Measurements from ENCODE around the gene CCNA2.

The CCNA2 gene

GRCh38 chr4:121800638-121800960, 23.1 kb downstream of the CCNA2 start:
- no peak for TF ChIP-seq PATZ1 (CRISPR knock-in tag; IDR thresholded peaks at IDR 0.05; ENCODE audit: borderline replicate concordance)
- no peak for TF ChIP-seq GLIS3 (CRISPR knock-in tag; IDR thresholded peaks at IDR 0.05)
- no peak for TF ChIP-seq ARNTL (CRISPR knock-in tag; IDR thresholded peaks at IDR 0.05; ENCODE audit: borderline replicate concordance, low read depth)
- TF ChIP-seq POU6F1 (CRISPR knock-in tag; IDR thresholded peaks at IDR 0.05; ENCODE audit: borderline replicate concordance, low read depth) = no peak
- no peak for TF ChIP-seq RARB (CRISPR knock-in tag; IDR thresholded peaks at IDR 0.05)
- TF ChIP-seq CSRNP3 (CRISPR knock-in tag; IDR thresholded peaks at IDR 0.05) = 0 out of 2 replicates have a peak, but pooled peaks have one; percentile 47
- no peak for TF ChIP-seq CREB5 (CRISPR knock-in tag; IDR thresholded peaks at IDR 0.05; ENCODE audit: low read depth)
- peak; percentile 22 for ATAC-seq

GRCh38 chr4:121799867-121800501, 23.7 kb downstream of the CCNA2 start:
- TF ChIP-seq PATZ1 (CRISPR knock-in tag; IDR thresholded peaks at IDR 0.05; ENCODE audit: borderline replicate concordance) (no peak), BACH2 (CRISPR knock-in tag; IDR thresholded peaks at IDR 0.05; ENCODE audit: borderline replicate concordance) (no peak), TCF4 (CRISPR knock-in tag; IDR thresholded peaks at IDR 0.05; ENCODE audit: borderline replicate concordance) (no peak), ISL1 (CRISPR knock-in tag; IDR thresholded peaks at IDR 0.05) (no peak), ZFP30 (CRISPR knock-in tag; IDR thresholded peaks at IDR 0.05) (no peak), TOX (CRISPR knock-in tag; IDR thresholded peaks at IDR 0.05; ENCODE audit: borderline replicate concordance) (no peak), ZNF70 (CRISPR knock-in tag; IDR thresholded peaks at IDR 0.05) (no peak), PPARA (CRISPR knock-in tag; IDR thresholded peaks at IDR 0.05; ENCODE audit: borderline replicate concordance) (no peak), ZC3H10 (CRISPR knock-in tag; IDR thresholded peaks at IDR 0.05) (no peak), ARNTL (CRISPR knock-in tag; IDR thresholded peaks at IDR 0.05; ENCODE audit: borderline replicate concordance, low read depth) (no peak)
- ATAC-seq = no peak

- TF ChIP-seq PATZ1 (CRISPR knock-in tag; IDR thresholded peaks at IDR 0.05; ENCODE audit: borderline replicate concordance) (no peak), ZNF565 (CRISPR knock-in tag; conservative IDR thresholded peaks at IDR 0.05; ENCODE audit: low read depth) (no peak), RARB (CRISPR knock-in tag; IDR thresholded peaks at IDR 0.05) (no peak), CSRNP3 (CRISPR knock-in tag; IDR thresholded peaks at IDR 0.05) (no peak), OSR1 (CRISPR knock-in tag; IDR thresholded peaks at IDR 0.05) (no peak), ZFP30 (CRISPR knock-in tag; IDR thresholded peaks at IDR 0.05) (no peak), ESRRG (CRISPR knock-in tag; IDR thresholded peaks at IDR 0.05) (no peak), TSHZ2 (CRISPR knock-in tag; IDR thresholded peaks at IDR 0.05) (no peak), ZC3H10 (CRISPR knock-in tag; IDR thresholded peaks at IDR 0.05) (no peak), ISL1 (CRISPR knock-in tag; IDR thresholded peaks at IDR 0.05) (no peak), TCF4 (CRISPR knock-in tag; IDR thresholded peaks at IDR 0.05; ENCODE audit: borderline replicate concordance) (no peak), GLIS3 (CRISPR knock-in tag; IDR thresholded peaks at IDR 0.05) (no peak), BACH2 (CRISPR knock-in tag; IDR thresholded peaks at IDR 0.05; ENCODE audit: borderline replicate concordance) (no peak)
- ATAC-seq = no peak
Observed at GRCh38 chr4:121799208-121799823, 24.4 kb downstream of the CCNA2 start.

Measured in SK-N-SH treated with all-trans-retinoic acid at 6 μM for 48 hours (cell line).